ENCODE measurements around the gene TNFSF12.

TNFSF12 gene

DNA sequence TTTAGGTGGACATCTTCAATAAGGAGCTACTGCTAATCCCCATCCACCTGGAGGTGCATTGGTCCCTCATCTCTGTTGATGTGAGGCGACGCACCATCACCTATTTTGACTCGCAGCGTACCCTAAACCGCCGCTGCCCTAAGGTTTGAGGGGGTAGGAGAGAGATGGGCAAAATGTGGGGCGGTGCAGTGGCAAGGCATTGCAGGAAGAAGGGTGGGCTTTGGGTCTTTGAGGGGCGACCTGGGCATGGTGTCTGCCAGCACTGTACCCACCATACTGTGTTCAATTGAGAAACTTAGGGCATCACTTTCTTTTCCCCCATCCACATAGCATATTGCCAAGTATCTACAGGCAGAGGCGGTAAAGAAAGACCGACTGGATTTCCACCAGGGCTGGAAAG lies 21.5 kb downstream of the TNFSF12 start:
- DNase-seq (ENCODE audit: low spot score) = no peak

DNA sequence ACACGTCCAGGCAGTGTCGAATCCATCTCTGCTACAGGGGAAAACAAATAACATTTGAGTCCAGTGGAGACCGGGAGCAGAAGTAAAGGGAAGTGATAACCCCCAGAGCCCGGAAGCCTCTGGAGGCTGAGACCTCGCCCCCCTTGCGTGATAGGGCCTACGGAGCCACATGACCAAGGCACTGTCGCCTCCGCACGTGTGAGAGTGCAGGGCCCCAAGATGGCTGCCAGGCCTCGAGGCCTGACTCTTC lies 23.4 kb downstream of the TNFSF12 start:
- DNase-seq (ENCODE audit: low spot score) = no peak

DNA sequence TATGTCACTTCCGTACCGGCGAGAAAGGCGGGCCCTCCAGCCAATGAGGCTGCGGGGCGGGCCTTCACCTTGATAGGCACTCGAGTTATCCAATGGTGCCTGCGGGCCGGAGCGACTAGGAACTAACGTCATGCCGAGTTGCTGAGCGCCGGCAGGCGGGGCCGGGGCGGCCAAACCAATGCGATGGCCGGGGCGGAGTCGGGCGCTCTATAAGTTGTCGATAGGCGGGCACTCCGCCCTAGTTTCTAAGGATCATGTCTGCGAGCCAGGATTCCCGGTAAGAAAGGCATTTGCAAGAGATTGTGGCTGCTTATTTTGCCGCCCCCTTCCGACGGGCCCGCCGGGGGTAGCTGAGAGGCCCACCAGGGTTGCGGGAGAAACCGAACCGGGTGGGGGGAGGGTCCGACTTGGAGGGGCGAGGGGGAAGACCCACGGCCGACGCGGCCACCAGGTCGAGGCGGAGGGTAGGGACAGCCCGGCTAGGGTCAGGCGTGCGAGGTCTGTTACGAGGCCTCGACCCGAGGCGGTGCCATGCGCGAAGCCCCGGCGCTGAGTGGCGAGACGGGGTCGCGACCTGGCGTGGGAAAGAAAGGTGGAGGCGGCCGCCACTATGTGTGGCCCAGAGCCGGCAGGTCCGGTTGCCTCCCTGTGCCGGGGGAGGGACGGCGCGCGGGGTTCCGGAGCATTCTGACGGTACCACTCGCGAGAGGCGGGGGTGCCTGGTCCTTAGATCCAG lies 23.9 kb downstream of the TNFSF12 start:
- DNase-seq (ENCODE audit: low spot score) = peak; percentile 100

DNA sequence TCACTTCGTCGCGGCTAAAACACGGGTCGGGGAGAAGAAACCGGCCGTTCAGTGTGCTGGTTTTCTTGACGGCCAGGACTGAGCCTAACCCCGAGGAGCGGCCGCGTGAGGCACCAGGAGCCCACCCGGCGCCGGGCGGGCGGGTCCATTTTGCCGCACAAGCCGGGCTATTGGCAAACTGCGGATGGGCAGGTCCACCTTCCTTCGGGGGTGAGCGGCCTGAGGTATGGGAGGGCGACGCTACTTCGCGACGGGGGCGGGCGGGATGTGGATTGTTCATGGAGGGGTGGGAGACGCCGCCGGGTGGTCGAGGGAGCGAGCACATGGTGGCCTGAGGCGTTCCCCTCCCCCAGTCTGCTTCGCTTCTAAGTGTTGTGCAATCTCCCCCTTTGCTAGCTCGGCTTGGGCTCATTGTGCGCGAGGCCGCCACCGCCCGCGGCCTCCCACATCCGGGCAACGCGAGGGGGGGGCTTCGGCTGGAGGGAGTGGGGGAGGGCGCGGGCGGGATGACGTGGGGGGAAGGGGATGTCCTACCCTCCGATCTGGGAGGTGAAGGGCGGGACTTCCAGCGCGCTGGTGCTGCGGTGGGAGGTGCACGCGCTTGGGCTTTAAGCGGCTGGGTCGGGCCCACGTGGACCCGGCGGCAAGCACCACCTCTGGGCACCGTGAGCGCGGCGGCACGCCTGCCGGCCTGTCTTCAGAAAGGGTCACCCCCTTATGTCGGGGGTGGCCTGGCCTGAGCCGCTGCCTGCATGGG lies 24.6 kb downstream of the TNFSF12 start:
- DNase-seq (ENCODE audit: low spot score) = peak; percentile 91

DNA sequence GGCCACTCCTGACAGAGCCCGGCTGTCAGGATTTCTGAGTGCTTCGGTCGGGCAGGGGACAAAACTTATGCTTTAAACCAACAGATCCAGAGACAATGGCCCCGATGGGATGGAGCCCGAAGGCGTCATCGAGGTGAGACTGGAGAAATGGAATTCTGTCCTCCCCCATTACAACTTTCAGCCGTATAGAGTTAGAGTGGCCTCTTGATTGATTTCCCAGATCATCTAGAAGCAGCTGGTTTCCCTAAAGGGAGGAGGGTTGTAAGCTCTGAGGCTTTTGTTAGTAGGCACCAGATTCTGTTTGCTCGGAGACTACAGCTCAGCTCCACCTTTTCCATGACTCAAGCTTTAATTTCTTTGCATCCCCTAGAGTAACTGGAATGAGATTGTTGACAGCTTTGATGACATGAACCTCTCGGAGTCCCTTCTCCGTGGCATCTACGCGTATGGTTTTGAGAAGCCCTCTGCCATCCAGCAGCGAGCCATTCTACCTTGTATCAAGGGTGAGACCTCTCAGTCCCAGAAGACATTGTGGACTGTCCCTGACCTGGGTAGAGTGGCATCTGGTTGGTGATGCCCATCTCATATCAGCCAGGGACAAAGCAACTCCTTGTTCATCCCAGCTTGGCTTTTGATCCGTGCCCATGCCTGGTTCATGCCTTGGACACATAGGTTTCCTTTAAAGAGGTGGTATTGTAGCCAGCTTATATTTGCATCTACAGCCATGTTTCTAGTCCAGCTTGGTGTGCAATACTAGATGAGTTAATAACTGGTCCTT lies 25.5 kb downstream of the TNFSF12 start:
- DNase-seq (ENCODE audit: low spot score) = no peak

DNA sequence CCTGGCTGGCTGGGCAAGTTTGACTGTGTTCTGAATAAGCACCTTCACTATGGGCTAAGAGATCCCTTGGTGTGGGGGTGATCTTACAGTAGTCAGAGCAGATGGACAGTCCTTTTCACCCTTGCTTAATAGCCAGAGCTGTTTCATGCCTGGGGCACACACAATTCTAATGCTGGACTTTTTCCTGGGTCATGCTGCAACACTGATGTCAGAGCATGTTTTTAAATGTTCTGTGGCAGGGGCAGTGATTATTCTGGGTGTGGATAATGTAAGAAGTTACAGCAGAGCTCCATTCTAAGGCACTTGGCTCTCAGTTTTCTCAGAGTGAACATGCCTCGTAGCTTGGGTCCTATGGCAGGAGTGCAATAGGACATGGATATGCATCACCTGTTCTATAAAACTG lies 26.6 kb downstream of the TNFSF12 start:
- no peak for DNase-seq (ENCODE audit: low spot score)

DNA sequence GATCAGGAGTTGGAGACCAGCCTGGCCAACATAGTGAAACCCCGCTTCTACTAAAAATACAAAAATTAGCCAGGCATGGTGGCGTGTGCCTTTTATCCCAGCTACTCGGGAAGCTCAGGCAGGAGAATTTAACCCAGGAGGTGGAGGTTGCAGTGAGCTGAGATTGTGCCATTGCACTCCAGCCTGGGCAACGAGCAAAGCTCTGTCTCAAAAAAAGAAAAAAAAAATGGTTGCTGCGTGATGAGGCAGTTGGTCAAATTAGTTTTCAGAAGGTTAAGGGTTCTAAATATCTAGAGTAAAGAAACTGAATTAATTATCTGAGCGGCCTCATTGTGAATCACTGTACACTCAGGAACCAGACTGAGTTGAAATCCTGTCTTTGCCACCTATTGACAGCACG lies 27.1 kb downstream of the TNFSF12 start:
- DNase-seq (ENCODE audit: low spot score) = no peak

DNA sequence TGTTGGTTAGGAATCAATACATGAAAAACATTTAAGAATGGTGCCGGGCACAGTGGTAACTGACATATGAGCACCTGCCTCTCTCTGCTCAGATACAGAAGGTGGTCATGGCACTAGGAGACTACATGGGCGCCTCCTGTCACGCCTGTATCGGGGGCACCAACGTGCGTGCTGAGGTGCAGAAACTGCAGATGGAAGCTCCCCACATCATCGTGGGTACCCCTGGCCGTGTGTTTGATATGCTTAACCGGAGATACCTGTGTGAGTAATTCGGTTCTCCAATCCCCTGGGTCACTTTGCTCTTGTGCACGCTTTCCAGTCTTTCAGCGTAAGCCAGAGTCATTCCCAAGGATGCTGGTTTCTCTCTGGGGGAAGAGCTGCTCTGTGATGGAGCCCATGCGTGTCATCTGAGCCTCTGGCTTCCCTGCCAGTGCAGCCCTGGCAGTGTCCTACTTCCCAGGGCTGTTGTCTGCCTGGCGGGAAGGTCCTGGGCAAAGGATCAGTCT lies 27.6 kb downstream of the TNFSF12 start:
- DNase-seq (ENCODE audit: low spot score) = no peak

DNA sequence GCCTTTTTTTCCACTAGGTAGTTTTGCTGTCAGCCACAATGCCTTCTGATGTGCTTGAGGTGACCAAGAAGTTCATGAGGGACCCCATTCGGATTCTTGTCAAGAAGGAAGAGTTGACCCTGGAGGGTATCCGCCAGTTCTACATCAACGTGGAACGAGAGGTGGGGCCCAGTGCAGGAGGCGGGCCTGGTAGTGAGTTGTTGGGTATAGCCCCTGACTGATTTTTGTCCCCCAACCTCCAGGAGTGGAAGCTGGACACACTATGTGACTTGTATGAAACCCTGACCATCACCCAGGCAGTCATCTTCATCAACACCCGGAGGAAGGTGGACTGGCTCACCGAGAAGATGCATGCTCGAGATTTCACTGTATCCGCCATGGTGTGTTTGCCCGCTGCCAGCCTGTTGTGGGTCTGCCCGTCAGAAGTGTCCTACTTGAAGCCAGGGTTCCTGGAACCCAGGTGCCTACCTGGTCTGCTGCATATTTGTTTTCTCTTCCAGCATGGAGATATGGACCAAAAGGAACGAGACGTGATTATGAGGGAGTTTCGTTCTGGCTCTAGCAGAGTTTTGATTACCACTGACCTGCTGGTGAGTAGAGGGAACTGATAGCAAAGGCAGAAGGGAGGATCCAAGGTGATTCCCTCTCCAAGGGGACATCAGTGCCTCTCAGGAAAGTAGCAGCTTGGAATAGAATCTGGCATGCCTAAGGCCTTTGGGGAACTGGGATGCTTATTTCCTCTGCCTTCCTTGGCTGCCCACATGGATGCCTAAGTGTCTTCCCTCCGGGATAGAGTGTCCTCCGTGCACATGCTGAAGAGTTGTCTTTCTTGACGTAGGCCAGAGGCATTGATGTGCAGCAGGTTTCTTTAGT lies 28.7 kb downstream of the TNFSF12 start:
- DNase-seq (ENCODE audit: low spot score) = no peak

DNA sequence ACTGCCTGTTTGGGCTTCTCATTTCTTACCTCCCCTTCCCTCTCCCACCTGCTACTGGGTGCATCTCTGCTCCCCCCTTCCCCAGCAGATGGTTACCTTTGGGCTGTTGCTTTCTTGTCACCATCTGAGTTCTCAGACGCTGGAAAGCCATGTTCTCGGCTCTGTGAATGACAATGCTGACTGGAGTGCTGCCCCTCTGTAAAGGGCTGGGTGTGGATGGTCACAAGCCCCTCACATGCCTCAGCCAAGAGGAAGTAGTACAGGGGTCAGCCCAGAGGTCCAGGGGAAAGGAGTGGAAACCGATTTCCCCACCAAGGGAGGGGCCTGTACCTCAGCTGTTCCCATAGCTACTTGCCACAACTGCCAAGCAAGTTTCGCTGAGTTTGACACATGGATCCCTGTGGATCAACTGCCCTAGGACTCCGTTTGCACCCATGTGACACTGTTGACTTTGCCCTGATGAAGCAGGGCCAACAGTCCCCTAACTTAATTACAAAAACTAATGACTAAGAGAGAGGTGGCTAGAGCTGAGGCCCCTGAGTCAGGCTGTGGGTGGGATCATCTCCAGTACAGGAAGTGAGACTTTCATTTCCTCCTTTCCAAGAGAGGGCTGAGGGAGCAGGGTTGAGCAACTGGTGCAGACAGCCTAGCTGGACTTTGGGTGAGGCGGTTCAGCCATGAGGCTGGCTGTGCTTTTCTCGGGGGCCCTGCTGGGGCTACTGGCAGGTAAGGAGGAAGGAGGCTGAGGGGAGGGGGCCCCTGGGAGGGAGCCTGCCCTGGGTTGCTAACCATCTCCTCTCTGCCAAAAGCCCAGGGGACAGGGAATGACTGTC lies 30.4 kb downstream of the TNFSF12 start, which contains the start of gene CD68:
Gene CD68 (plus strand): TSS at position 638 of the 833 bp plus-strand sequence. CDS start 40 bp downstream, at position 678.
- DNase-seq (ENCODE audit: low spot score) = peak; percentile 73

DNA sequence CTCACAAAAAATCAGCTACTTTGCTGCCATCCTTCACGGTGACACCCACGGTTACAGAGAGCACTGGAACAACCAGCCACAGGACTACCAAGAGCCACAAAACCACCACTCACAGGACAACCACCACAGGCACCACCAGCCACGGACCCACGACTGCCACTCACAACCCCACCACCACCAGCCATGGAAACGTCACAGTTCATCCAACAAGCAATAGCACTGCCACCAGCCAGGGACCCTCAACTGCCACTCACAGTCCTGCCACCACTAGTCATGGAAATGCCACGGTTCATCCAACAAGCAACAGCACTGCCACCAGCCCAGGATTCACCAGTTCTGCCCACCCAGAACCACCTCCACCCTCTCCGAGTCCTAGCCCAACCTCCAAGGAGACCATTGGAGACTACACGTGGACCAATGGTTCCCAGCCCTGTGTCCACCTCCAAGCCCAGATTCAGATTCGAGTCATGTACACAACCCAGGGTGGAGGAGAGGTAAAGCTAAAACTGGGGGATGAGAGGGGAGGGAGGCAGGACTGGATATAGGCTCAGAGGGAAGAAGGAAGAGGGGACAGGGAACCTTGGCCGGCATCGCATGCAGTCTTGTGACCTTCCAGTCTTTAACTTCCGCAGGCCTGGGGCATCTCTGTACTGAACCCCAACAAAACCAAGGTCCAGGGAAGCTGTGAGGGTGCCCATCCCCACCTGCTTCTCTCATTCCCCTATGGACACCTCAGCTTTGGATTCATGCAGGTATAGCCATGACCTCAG lies 31.2 kb downstream of the TNFSF12 start:
- DNase-seq (ENCODE audit: low spot score) = no peak

DNA sequence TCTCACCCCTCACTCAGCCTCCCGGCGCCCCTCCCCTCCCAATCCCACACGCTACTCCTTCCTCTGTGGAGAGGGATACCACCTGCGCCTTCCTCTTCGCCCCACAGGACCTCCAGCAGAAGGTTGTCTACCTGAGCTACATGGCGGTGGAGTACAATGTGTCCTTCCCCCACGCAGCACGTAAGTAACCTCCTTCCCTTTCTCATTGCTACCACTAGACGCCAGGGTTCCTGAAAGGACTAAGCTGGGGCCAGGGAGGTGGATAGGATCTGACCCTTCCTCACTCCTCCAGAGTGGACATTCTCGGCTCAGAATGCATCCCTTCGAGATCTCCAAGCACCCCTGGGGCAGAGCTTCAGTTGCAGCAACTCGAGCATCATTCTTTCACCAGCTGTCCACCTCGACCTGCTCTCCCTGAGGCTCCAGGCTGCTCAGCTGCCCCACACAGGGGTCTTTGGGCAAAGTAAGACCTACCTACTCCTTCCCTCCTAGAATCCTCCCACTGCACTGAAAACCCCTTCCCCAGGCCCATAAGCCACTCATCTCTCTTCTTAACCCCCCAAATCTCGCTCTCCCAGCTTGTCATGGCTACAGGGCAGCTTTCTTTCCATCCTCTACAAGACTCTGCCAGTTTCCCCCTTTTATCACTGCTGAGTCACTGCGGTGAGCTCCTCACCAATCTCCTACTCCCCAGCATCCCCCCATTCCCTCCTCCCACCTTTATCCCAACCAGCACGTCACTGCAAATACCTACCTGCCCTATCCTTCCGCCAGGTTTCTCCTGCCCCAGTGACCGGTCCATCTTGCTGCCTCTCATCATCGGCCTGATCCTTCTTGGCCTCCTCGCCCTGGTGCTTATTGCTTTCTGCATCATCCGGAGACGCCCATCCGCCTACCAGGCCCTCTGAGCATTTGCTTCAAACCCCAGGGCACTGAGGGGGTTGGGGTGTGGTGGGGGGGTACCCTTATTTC lies 32.0 kb downstream of the TNFSF12 start:
- no peak for DNase-seq (ENCODE audit: low spot score)

DNA sequence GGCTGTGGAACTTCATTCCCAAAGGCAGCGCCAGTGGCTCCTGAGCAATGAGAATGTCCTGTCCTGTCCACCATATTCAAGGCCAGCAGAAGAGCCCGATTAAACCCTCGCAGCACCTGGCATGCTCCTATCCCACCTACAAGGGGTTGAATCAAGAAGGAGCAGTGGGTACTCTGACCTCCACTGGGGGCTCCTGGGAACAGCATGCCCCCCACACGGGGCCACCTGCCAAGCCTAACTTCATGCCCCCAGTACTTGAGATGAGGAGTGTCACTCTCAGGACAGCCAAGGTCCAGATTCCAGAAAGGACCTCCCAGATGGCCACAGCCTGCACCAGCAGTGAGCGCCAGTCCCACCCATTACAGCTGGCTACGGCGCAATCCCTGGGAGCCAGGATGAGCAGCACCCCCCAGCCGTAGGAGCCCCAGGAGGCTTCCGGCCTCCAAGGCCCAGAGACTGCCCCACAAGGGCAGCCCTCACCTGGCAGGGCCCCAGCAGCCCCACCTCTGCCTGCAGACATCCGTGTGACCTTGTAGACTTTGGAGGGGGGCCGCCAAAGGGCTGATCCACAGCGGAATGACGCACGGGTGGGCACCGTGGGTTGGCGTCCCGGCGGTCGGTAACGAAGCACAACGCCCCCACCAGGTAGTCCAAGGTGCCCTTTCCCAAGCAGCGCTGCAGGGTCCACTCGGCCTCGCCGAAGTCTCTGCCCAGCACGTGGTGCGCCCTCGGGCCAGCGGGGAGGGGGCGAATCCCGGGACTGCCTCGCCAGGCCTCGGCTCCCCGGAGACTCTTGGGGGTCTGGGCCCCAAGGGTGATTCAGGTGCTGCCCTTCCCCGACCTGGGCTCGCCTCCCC lies 33.8 kb downstream of the TNFSF12 start:
- no peak for DNase-seq (ENCODE audit: low spot score)

DNA sequence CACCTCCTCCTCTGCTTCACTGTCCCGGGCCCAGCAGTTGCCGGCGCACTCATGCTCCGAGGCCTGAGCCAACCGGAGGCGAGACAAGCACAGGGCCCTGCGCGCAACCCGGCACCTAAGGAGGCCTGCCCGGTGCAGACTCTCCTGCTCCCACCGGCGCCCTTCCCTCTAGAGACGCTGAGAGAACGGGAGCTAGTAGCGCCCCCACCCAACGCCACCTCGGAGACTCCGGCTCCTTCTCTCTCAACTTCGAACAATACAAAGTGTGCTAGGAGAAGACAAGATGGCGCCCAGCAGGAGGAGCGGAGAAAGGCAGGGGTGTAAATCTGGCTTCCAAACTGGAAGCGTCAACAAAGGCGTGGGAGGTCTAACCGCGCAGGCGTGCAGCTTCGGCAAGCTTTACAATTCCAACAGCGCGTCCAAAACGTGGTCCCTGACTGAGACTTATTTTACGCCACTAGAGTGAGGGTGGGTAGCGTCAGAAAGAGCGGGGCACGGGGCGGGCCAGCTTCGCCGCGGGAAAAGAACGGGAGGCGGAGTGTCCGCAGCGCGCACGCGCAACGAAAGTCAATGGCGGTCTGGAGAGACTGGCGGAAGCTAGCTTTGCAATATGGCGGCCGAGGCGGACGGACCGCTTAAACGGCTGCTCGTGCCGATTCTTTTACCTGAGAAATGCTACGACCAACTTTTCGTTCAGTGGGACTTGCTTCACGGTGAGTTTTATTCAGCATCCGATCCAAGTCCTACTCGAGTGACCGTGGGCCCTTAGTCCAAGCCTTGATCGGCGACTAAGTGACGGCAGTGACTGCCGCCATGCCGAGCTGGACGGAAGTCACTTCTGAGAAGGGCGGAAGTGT lies 34.6 kb downstream of the TNFSF12 start, which contains the start of gene MPDU1:
Gene MPDU1 (plus strand): TSS at position 600 of the 857 bp plus-strand sequence. CDS start 11 bp downstream, at position 611.
- peak; percentile 96 for DNase-seq (ENCODE audit: low spot score)

DNA sequence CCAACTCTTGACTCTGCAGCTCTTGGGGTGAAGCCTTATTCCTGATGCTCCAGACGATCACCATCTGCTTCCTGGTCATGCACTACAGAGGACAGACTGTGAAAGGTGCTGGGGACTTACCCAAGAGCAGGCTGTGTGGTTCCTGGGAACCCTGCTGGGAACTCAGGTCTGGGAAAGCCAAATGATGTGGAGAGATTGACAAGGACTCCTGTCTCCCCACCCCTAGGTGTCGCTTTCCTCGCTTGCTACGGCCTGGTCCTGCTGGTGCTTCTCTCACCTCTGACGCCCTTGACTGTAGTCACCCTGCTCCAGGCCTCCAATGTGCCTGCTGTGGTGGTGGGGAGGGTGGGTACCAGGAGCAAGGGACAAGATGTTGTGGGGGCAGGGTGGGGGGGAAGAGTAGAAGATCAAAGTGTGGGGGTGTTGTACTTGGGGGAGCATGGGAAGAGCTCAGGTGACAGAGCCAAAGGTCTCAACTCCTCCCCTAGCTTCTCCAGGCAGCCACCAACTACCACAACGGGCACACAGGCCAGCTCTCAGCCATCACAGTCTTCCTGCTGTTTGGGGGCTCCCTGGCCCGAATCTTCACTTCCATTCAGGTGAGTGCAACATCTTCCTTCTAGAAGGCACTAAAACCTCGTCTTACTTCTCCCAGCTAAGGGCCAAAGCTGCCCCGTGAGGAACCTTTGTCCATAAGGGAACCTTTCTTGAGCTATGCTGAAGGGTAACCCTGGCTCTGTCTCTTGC lies 38.0 kb downstream of the TNFSF12 start:
- no peak for DNase-seq (ENCODE audit: low spot score)
